Hair follicular keratinocyte (primary cell): Measurements from ENCODE around the gene PSD4. TPM values are rescaled to one million over a fixed set of nuclear protein-coding genes. Genes with fewer than 3 reads are reported as not detected.

ENCODE experiments used
- total RNA-seq: library from RNA; depleted of rRNA; stranded (reverse); fragments of >200 nt; gene quantifications from 2 replicates; pipeline ENCODE4 v1.2.3, GENCODE V29; 2015

PSD4 gene
- total RNA-seq, result 38.2 and 44.3 TPM in 2 replicates

GRCh38 chr2:113173542-113174375, at the start of gene PSD4:
TSS of gene PSD4 (plus strand) at chr2:113173971. CDS start at chr2:113182457, 8,486 bp downstream.

GRCh38 chr2:113126845-113127645, 46.7 kb upstream of the PSD4 start, which contains the start of gene IL1RN:
TSS of gene IL1RN (plus strand) at chr2:113127598. CDS start at chr2:113127625, 27 bp downstream.

Other genes with a start within 250 kb of the PSD4 start
- 5.0 and 9.3 TPM in 2 replicates for gene IL36G, start 196.0 kb upstream of the PSD4 start, total RNA-seq
- gene IL36A, start 168.5 kb upstream of the PSD4 start, total RNA-seq, result not detected in 2 replicates
- gene IL36B, start 121.1 kb upstream of the PSD4 start, total RNA-seq, result not detected in 2 replicates
- 0.15 and 1.0 TPM in 2 replicates for gene IL36RN, start 114.8 kb upstream of the PSD4 start, total RNA-seq
- gene IL1F10, start 106.0 kb upstream of the PSD4 start, total RNA-seq, result 0.08 and 1.3 TPM in 2 replicates
- gene IL1RN, start 46.4 kb upstream of the PSD4 start, total RNA-seq, result 16.9 and 21.4 TPM in 2 replicates
- 3.5 and 3.7 TPM in 2 replicates for gene PAX8, start 105.0 kb downstream of the PSD4 start, total RNA-seq